GM21717 (cell line): ENCODE results near the gene TPPP.
"Not testable (repeated sequence)": the region's sequence is repeated elsewhere in the genome, so short reads cannot be mapped to it uniquely, and the experiment has no call there.

Experiments used
- ATAC-seq: cut with Tn5 transposase; IDR thresholded peaks from one replicate; pipeline ENCODE4 v1.9.1; 2021; ENCODE audit warnings: mild to moderate bottlenecking, moderate library complexity; ENCODE audit not compliant: unreplicated experiment

The TPPP gene

GRCh38 chr5:695475-695874 is 2.3 kb upstream of the TPPP start:
- ATAC-seq: not testable (repeated sequence)

- not testable (repeated sequence) for ATAC-seq
Observed at GRCh38 chr5:694042-694431, 885 bp upstream of the TPPP start.

DNA sequence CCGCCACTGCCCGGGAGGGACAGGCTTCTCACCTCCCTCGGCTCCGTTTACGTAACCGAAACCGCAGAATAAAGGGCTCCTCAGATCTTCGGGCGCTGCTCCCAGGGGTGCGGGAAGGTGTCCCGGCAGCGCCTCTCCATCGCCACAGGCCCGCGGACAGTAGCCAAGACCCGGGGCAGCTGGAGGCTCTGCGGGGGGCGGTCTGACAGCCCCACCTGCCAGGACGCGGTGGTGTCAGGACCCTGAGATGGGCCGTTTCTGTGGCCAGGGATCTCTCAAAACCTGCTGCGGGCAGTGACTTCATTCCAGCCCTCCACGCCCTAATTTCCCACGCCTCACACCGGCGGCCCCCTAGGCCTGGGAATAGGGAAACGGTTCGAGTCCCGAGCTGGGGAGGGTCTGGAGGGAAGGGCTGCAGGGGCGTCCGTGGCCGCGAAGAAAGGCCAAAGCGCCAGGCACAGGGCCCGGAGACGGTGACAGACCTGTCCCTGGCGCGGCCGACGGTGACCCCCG is 567 bp downstream of the TPPP start:
- ATAC-seq: peak; percentile 11

DNA sequence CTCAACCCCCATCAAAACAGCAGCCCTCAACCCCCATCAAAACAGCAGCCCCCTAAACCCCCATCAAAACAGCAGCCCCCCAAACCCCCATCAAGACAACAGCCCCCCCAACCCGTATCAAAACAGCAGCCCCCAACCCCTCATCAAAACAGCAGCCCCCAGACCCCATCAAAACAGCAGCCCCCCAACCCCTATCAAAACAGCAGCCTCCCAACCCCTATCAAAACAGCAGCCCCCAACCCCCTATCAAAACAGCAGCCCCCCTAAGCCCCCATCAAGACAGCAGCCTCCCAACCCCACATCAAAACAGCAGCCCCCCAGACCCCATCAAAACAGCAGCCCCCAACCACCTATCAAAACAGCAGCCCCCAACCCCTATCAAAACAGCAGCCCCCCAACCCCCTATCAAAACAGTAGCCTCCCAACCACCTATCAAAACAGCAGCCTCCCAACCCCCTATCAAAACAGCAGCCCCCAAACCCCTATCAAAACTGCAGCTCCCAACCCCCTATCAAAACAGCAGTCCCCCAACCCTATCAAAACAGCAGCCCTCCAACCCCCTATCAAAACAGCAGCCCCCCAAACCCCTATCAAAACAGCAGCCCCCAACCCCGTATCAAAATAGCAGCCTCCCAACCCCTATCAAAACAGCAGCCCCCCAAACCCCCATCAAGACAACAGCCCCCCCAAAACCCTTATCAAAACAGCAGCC is 1.2 kb downstream of the TPPP start:
- ATAC-seq: no peak

DNA sequence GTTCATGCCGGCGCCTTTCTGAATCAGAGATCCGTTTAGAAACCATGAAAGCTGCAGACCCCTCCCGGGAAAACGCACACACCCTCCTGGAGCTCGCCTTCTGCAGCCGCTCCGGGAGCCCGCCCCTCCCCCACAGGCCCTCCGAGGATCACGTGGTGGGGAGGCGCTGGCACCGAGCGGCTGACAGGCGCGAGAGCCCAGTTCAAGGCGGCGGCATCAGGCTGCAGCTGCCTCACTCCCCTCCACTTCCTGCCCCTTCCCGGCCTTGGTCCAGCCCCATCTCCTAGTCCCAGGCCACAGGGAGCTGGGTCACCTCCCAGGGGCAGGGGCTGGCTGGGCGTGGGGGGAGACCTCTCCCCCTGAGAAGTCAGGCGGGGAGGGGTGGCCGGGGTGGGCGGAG is 2.1 kb downstream of the TPPP start:
- ATAC-seq: not testable (repeated sequence)

DNA sequence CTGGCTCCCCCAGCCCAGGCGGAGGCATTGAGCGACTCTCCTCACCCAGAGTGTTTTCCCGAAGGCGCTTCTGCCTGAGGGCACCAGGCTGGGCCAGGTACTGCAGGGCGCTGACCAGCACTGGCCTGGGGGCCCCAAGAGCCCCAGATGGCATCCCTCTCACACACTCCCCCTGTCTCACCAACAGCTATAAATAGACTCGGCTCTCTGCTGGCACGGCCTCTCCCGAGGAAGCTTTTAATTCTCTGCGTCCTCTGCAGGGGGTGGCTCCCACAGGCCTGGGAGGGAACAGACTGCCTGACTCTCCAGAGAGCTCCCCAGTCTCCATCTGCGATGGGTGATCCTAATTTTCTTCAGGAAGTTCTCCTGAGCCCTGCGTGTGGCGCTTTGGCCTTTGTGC is 2.9 kb downstream of the TPPP start:
- ATAC-seq: not testable (repeated sequence)

GRCh38 chr5:688348-689010 is 4.7 kb downstream of the TPPP start:
- not testable (repeated sequence) for ATAC-seq

DNA sequence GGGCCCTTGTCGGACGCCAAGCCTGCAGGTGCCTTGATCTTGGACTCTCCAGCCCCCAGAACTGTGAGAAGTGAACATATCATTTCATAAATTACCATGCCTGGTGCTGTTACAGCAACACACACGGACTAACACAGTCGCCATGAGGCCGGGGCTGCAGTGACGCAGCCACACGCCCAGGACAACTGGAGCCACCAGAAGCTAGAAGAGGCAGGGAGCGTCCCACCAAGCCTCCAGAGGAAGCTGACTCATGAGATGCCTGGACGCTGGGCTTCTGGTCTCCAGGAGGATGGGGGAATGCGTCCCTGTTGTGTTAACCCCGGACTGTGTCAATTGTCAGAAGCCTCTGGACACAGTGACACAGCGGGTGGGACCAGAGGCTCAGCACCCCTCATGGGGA is 6.2 kb downstream of the TPPP start:
- not testable (repeated sequence) for ATAC-seq

DNA sequence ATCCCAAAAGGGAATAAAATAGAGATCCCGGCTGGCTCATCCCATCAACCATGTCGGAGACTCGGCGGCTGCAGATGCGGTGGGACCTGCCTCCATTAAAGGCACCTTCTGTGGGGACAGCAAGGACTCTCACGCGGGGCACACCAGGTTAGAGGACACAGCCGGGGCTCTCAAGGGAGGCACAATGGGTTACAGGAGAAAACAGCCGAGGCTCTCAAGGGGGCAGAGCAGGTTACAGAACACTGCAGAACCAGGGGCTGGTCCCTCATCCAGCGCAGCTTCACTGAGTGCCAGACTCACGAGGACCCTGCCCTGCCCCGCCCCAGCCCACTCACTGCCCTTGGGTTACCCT is 7.0 kb downstream of the TPPP start:
- ATAC-seq: not testable (repeated sequence)

- ATAC-seq: no peak
Observed at GRCh38 chr5:685262-686171, 7.6 kb downstream of the TPPP start.

GRCh38 chr5:684751-685216 is 8.4 kb downstream of the TPPP start:
- no peak for ATAC-seq

DNA sequence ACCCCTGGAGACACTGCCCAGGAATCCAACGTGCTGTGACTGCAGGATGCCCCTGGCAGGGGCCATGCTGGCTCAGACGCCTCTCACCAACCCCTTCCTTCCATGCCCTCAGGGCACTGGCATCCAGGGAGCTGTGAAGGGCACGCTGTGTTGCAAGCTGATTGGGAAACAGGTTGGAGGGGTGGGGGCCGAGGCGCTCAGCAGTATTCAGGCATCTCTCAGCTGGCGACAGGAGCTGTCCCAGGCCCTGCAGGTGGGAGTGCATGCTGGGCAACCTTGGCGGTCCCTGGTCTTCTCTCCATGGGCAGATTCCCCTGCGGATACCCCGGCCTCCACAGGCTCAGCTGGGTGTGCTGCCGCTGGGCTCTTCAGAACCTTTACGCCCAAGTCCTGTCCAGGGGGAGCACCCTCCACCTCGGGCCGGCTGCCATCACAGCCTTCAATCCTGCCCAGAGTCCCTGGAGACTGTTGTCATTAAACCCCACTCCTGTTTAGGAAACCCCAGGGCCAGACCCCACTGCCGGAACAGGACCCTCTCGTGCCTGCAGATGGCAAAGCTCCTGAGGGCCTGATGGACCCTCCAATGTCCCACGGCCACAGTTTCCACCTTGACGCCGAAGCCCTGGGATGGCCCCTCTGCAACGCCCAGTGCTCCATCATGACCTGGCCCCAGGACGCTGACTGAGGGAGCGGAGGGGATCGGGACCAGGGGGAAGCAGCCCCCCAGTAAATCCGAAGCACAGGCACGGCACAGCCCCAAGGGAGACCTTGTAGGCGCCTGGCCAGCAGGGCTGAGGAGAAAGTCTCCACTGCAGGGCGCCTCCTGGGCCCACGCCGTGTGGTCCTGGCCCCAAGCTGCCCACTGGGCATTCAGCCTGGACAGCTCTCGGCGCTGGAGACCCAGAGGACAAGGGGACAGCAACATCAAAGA is 9.3 kb downstream of the TPPP start:
- ATAC-seq: no peak

DNA sequence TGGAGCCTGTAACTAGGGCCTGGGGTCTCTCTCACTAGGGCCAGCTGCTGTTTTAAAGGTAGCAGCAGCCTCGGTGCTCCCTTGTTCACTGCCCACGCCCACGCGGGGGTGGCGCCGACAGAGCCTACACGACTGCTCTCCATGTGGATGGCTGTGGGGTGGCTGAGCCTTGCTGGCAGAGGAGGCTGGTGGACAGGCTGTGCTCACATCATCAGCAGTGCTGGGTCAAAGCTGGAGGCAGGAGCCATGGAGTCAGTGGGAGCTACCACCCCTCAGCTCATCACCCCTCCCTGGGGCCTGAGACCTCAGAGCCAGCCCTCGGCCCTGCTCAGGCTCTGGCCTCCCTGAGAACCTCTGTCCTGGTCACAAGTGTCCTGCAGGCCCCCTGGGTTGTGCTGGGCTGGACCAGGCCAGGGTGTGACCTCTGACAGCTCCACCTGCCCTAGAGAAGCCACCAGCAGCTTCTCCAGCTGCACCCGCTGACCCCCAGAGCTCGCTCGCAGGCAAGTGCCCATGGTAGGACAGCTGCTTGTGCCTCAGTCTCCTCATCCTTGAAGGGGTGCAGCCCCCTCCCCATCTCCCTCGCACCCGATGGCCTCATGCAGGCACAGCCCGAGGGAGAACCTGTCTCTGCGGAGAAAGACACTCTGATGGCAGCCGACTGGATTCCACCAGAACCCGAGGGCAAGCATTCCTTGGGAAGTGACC is 10.3 kb downstream of the TPPP start:
- ATAC-seq: not testable (repeated sequence)

- not testable (repeated sequence) for ATAC-seq
Observed at GRCh38 chr5:682216-682615, 10.9 kb downstream of the TPPP start.

GRCh38 chr5:681317-682191 is 11.6 kb downstream of the TPPP start:
- not testable (repeated sequence) for ATAC-seq

GRCh38 chr5:680836-681235 is 12.3 kb downstream of the TPPP start:
- not testable (repeated sequence) for ATAC-seq

- not testable (repeated sequence) for ATAC-seq
Observed at GRCh38 chr5:680118-680795, 12.9 kb downstream of the TPPP start.
